Transverse colon (tissue), 4 donors: ENCODE data around the gene SRPRB. TPM values are rescaled to one million over a fixed set of nuclear protein-coding genes. Genes with fewer than 3 reads are reported as not detected.

Experiments used
- DNase-seq: peaks from one replicate; pipeline ENCODE4 v3.0.0-alpha.2; 2019
- H3K27ac ChIP-seq, 4 donors: fragments of 200-600 bp; sonication (generic); 2 replicates each; pipeline ENCODE4 v1.5.1; 2016 to 2018; ENCODE audit warnings: inconsistent platforms in 4 of 4
- H3K27me3 ChIP-seq: fragments of 200-600 bp; sonication (generic); 2 replicates; pipeline ENCODE4 v1.5.1; 2017; ENCODE audit warnings: inconsistent platforms
- H3K36me3 ChIP-seq, 4 donors: fragments of 200-600 bp; sonication (generic); 2 replicates each; pipeline ENCODE4 v1.5.1; 2017 to 2019; ENCODE audit warnings: inconsistent platforms in 4 of 4
- H3K4me1 ChIP-seq, 4 donors: fragments of 200-600 bp; sonication (generic); 2 replicates each; pipeline ENCODE4 v1.5.1; 2017 to 2020; ENCODE audit warnings: inconsistent platforms in 4 of 4
- H3K4me3 ChIP-seq, 4 donors: fragments of 200-600 bp; sonication (generic); 1 replicate in 1 of 4; 2 replicates in 3 of 4; pipeline versions ENCODE4 v1.5.1 to v1.6.1; 2017 to 2019; ENCODE audit warnings: inconsistent platforms in 4 of 4
- H3K9me3 ChIP-seq, 2 donors: fragments of 200-600 bp; sonication (generic); 2 replicates each; pipeline ENCODE4 v1.5.1; 2017 to 2019; ENCODE audit warnings: inconsistent platforms in 2 of 2
- CTCF ChIP-seq, 5 experiments: fragments of 200-600 bp in 3 of 5; fragments of 450-650 bp in 2 of 5; sonication (generic) in 3 of 5; IDR thresholded peaks; 1 replicate in 2 of 5; 2 replicates in 3 of 5; pipeline ENCODE4 v1.5.1; 2016 to 2017; ENCODE audit warnings: antibody characterized with exemption in 5 of 5, inconsistent platforms in 3 of 5, mild to moderate bottlenecking in 2 of 5, moderate library complexity in 1 of 5
- EP300 ChIP-seq: sonication (generic); formaldehyde crosslinking; IDR thresholded peaks from one replicate; pipeline ENCODE4 v1.6.1; 2017; ENCODE audit warnings: antibody characterized with exemption, low read depth
- POLR2A ChIP-seq: fragments of 450-650 bp; IDR thresholded peaks from one replicate; pipeline ENCODE4 v1.6.1; 2016; ENCODE audit warnings: antibody characterized with exemption, mild to moderate bottlenecking, moderate library complexity
- POLR2AphosphoS5 ChIP-seq, 3 donors: sonication (generic); formaldehyde crosslinking; IDR thresholded peaks; one replicate each; pipeline ENCODE4 v1.6.1; 2016; ENCODE audit warnings: antibody characterized with exemption in 3 of 3
- WGBS, 2 donors: methylation state at CpG; one replicate each; pipeline ENCODE4 v1.1.5; 2018; ENCODE audit warnings: low coverage in 1 of 2; 5-methylcytosine and 5-hydroxymethylcytosine counted together
- in situ Hi-C, 4 donors: fragments of 200-750 bp; cut with MboI; loops; one replicate each; pipeline versions ENCODE4 v1.15.0 to v1.15.1; 2017; ENCODE audit warnings: low sequenced_read_pairs in 3 of 4, low pct_ligation_motif_present in 1 of 4, low pct_unique_long_range_greater_than_20kb in 1 of 4
- intact Hi-C: fragments of 100-400 bp; cut with DNase I; formaldehyde crosslinking; loops from one replicate; pipeline ENCODE4 v1.15.1; 2023; ENCODE audit warnings: low total_unique reads
- total RNA-seq, 4 donors: library from RNA; depleted of rRNA; stranded (reverse); fragments of >200 nt; gene quantifications; one replicate each; pipeline ENCODE4 v1.1.0, GENCODE V29; 2016

Gene SRPRB
- total RNA-seq, 4 donors from 2014 or later, result 1.5 to 14.6 (median 8.1) TPM

DNA sequence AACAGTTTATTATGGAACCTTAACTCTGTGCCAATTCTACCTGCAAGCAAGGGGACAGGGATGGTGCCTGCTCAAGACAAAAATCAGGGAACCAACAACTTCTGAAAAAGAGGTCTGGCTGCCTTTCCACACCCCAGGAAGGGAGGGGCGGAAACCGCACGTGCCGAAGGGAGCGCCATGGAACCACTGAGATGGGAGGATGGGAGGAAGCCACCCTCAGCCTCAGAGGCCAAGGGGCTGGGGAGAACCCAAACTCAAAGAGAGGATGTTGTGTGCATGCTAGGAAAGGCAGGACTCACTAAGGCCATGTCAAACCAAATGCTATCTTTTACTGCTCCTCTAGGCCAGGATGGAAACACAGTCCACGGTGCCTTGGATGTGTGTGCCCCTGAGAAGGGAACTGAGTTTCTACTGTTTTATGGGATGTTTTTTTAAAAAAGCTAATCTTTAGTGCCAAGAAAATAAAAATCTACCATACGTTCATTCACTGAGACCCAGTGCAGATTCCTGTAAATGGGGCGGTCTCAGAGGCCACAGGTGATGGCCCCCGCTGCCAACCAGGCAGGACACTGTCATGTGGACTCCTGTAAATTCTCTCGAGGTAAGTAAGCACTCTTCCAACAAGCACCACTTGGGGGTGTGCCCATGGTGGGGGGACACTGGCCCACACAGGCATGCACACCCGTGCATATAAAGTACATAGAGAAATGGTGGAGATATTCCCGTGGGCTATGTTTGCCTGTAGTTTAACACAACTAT is 20.5 kb downstream of the SRPRB start:
- Histone ChIP-seq H3K4me3 (no peak overlapping the region), H3K9me3 (no peaks in the 10 kb centered on the region), H3K27me3 (no peaks in the 10 kb centered on the region), H3K27ac (no peak overlapping the region), H3K36me3 (peaks cover 0 to 6% (median 0%) of the 10 kb centered on the region in 4 donors), H3K4me1 (no peaks in the 10 kb centered on the region)
- in situ Hi-C loops, result loop anchor here in 2 of 4 donors (10.0 kb wide), 1 partner anchor 99 kb away; no protein-coding TSS in a partner anchor
- DNase-seq, result no peak
- TF ChIP-seq CTCF (IDR thresholded peaks at IDR 0.05), result no peak
- TF ChIP-seq POLR2A, result no peak
- TF ChIP-seq POLR2AphosphoS5 (IDR thresholded peaks at IDR 0.05), result no peak
- no peak for TF ChIP-seq EP300
- intact Hi-C loops, result no loop called here
- WGBS, 2 donors, result 86 to 92% methylated on average over 2 to 12 of the region's 12 CpGs

DNA sequence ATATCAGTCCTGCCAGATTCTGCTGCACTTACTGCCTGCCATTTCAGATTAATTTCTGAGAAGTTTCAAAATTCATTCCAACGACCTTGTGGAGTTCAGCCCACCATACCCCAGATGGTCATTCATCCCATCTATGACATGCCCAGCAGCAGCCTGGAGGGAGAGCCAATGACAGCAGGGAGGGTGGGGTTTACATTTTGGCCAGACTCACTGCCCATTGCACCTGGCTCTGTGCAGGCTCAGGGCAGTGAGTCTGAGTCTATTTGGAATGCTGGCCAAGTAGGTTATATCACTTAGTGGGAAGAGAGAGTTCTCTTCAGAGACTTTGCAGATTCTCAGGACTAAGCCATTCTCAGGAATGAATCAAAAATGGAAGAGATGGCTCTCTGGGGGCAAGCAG is 21.5 kb downstream of the SRPRB start:
- Histone ChIP-seq H3K27me3 (no peaks in the 10 kb centered on the region), H3K4me3 (no peak overlapping the region), H3K9me3 (no peaks in the 10 kb centered on the region), H3K4me1 (no peaks in the 10 kb centered on the region), H3K36me3 (no peaks in the 10 kb centered on the region), H3K27ac (no peak overlapping the region)
- no peak for DNase-seq
- WGBS, 2 donors, result 67% methylated on average over 1 of the region's 1 CpG; no CpG with 5 or more reads in 1 of the 2 donors
- no peak for TF ChIP-seq POLR2AphosphoS5 (IDR thresholded peaks at IDR 0.05)
- no peak for TF ChIP-seq POLR2A
- TF ChIP-seq CTCF (IDR thresholded peaks at IDR 0.05), result no peak
- TF ChIP-seq EP300, result no peak
- in situ Hi-C loops, result loop anchor here in 2 of 4 donors (10.0 kb wide), 1 partner anchor 98 kb away; no protein-coding TSS in a partner anchor
- intact Hi-C loops, result no loop called here

DNA sequence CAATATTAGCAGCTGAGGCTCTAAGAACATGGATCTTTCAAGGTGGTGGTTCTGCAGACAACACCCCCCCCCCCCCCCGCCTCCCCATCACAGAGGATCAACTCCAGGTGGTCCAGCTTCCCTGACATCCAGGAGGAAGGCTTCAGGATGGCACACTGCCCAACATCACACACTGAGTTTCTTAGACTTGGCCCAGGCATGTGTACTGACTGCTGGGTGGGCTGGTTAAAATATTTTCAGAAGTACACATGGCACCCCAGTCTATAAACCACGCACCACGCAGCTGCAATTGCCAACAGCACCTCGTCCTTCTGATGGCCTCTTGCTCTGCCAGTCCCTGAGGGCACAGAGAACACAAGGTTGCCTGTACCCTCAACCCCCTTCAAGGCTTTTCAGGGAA is 22.1 kb downstream of the SRPRB start:
- H3K36me3 ChIP-seq, result no peaks in the 10 kb centered on the region
- no peak overlapping the region for H3K27ac ChIP-seq
- H3K9me3 ChIP-seq, result no peaks in the 10 kb centered on the region
- intact Hi-C loops (no loop called here), in situ Hi-C loops (loop anchor here in 2 of 4 donors (10.0 kb wide), 1 partner anchor 97 kb away; no protein-coding TSS in a partner anchor)
- H3K4me1 ChIP-seq, result no peaks in the 10 kb centered on the region
- no peak overlapping the region for H3K4me3 ChIP-seq
- TF ChIP-seq POLR2AphosphoS5 (IDR thresholded peaks at IDR 0.05) (no peak), EP300 (no peak), CTCF (IDR thresholded peaks at IDR 0.05) (no peak), POLR2A (no peak)
- 85% methylated on average over 4 of the region's 4 CpGs; no CpG with 5 or more reads in 1 of the 2 donors for WGBS, 2 donors
- H3K27me3 ChIP-seq, result no peaks in the 10 kb centered on the region
- no peak for DNase-seq

GRCh38 chr3:133828576-133829309 is 23.1 kb downstream of the SRPRB start:
- TF ChIP-seq POLR2A (no peak), POLR2AphosphoS5 (IDR thresholded peaks at IDR 0.05) (no peak), EP300 (no peak), CTCF (IDR thresholded peaks at IDR 0.05) (no peak)
- H3K36me3 ChIP-seq, result no peaks in the 10 kb centered on the region
- no peak for DNase-seq
- no peaks in the 10 kb centered on the region for H3K27me3 ChIP-seq
- 76 to 82% methylated on average over 4 to 12 of the region's 12 CpGs for WGBS, 2 donors
- H3K4me3 ChIP-seq, result no peak overlapping the region
- no peaks in the 10 kb centered on the region for H3K9me3 ChIP-seq
- no peaks in the 10 kb centered on the region for H3K4me1 ChIP-seq
- in situ Hi-C loops, result loop anchor here in 2 of 4 donors (10.0 kb wide), 1 partner anchor 96 kb away; no protein-coding TSS in a partner anchor
- intact Hi-C loops, result no loop called here
- H3K27ac ChIP-seq, result no peak overlapping the region
